Measurements from ENCODE around the gene SCAMP5. TPM values are rescaled to one million over a fixed set of nuclear protein-coding genes. Genes with fewer than 3 reads are reported as not detected.

Gene SCAMP5
- total and polyA plus RNA-seq, 2 of the 4 experiments (the other 2 are of a cell fraction) = 0.36 to 1.6 TPM

DNA sequence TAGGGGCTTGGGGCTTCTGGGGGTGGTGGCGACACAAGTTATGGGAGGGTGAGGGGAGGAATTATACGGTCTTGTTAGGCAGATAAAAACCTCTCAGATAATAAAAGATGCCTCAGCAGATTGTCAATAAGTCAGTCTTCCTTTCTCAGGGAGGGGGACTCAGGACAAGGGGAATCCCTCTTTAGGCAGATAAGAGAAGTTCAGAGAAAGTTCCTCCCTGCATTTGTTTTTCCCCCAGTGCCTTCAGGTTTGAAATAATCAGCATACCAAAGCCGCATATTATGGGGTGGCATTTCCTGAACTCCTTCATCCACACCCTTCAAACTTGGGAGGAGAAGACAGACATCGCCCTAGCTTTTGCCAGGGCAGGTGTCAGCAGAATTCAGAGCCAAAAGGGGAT, 36.5 kb downstream of the SCAMP5 start:
- Histone ChIP-seq H3K79me1 (ENCODE audit: low read depth in 1 of 2, low read length in 2 of 2) (peaks cover 0 to 15% of the 10 kb centered on the region in 2 experiments; a peak in 2 of 4 replicates), H3K27ac (ENCODE audit: insufficient read depth, low read length) (no peak overlapping the region), H3K4me1 (ENCODE audit: control insufficient read depth, insufficient read depth, low read length) (peaks cover 11% of the 10 kb centered on the region), H4K20me1 (ENCODE audit: insufficient read depth, low read length) (no peaks in the 10 kb centered on the region), H2AFZ (replicated peaks; ENCODE audit: low read length, poor library complexity) (no peak overlapping the region), H4K8ac (ENCODE audit: low read depth in 2 of 2, low read length in 2 of 2) (no peak overlapping the region), H3K56ac (ENCODE audit: extremely low read depth, insufficient read depth, low read length) (no peak overlapping the region), H3K27me3 (ENCODE audit: control insufficient read depth, insufficient read depth, low read length) (no peaks in the 10 kb centered on the region), H2BK15ac (ENCODE audit: low read depth, low read length) (no peak overlapping the region; the same call in 2 of the 3 replicates), H3K4ac (ENCODE audit: low read depth, low read length) (no peak overlapping the region), H4K91ac (ENCODE audit: insufficient read depth, low read depth, low read length) (no peak overlapping the region), H4K5ac (ENCODE audit: low read depth, low read length) (no peak overlapping the region), H2BK120ac (ENCODE audit: low read depth, low read length) (no peak overlapping the region), H3K14ac (replicated peaks; ENCODE audit: low read depth, low read length) (no peak overlapping the region), H3K18ac (ENCODE audit: low read depth, low read length) (no peak overlapping the region), H2BK20ac (ENCODE audit: low read depth, low read length) (no peak overlapping the region), H3K9ac (ENCODE audit: low read depth, low read length) (no peak overlapping the region), H2AK9ac (replicated peaks; ENCODE audit: low read depth, low read length, poor library complexity) (no peak overlapping the region), H3K36me3 (ENCODE audit: control insufficient read depth, insufficient read depth, low read length) (no peaks in the 10 kb centered on the region; the same call in 1 of the 2 replicates), H3K9me3 (ENCODE audit: control insufficient read depth, insufficient read depth, low read length) (no peaks in the 10 kb centered on the region), H3K4me2 (ENCODE audit: low read depth, low read length) (no peak overlapping the region), H3K23ac (ENCODE audit: low read depth, low read length) (no peak overlapping the region), H2BK5ac (ENCODE audit: low read depth, low read length, poor library complexity, severe bottlenecking) (no peak overlapping the region), H3K9me1 (ENCODE audit: insufficient read depth, low read length) (peaks cover 6% of the 10 kb centered on the region; the same call in 1 of the 2 replicates), H3K4me3 (ENCODE audit: insufficient read depth, low read depth, low read length) (no peak overlapping the region), H2AK5ac (ENCODE audit: low read depth, low read length) (no peak overlapping the region)
- intact Hi-C loops (cut with micrococcal nuclease) = no loop called here
- in situ Hi-C loops (cut with MboI; ENCODE audit: low sequenced_read_pairs) = no loop called here
- dilution Hi-C loops (cut with HindIII; ENCODE audit: low sequenced_read_pairs, unreplicated experiment) = no loop called here
- BruUV-seq (replicated peaks) = no TSS peak
- ChIA-PET CTCF (interaction anchor here (1.8 kb wide), 1 partner anchor 11 kb away, joined by 7 read pairs; no protein-coding TSS in a partner anchor), POLR2A (ENCODE audit: unreplicated experiment) (no interaction called here)
- WGBS, 2 experiments (ENCODE audit: extremely low coverage in 2 of 2, insufficient read length in 1 of 2) = no CpG with 5 or more reads among the region's 4 CpGs
- ATAC-seq (ENCODE audit: low read depth) (no peak), DNase-seq (no peak)
- TF ChIP-seq MAZ (IDR thresholded peaks at IDR 0.05; ENCODE audit: borderline replicate concordance, low read depth, low read length) = no peak
- no peak for TF ChIP-seq SMC3 (IDR thresholded peaks at IDR 0.05; ENCODE audit: low read depth, low read length)
- TF ChIP-seq, protein P1, sequence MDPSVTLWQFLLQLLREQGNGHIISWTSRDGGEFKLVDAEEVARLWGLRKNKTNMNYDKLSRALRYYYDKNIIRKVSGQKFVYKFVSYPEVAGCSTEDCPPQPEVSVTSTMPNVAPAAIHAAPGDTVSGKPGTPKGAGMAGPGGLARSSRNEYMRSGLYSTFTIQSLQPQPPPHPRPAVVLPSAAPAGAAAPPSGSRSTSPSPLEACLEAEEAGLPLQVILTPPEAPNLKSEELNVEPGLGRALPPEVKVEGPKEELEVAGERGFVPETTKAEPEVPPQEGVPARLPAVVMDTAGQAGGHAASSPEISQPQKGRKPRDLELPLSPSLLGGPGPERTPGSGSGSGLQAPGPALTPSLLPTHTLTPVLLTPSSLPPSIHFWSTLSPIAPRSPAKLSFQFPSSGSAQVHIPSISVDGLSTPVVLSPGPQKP (IDR thresholded peaks at IDR 0.05; ENCODE audit: borderline replicate concordance, low read depth, low read length) = no peak
- no peak for TF ChIP-seq RCOR1 (IDR thresholded peaks at IDR 0.05; ENCODE audit: insufficient replicate concordance, low read length)
- TF ChIP-seq POLR2A (IDR thresholded peaks at IDR 0.05; ENCODE audit: low read depth, low read length) = no peak
- TF ChIP-seq FOS (IDR thresholded peaks at IDR 0.05; ENCODE audit: low read depth, low read length) = no peak
- TF ChIP-seq NFE2L2 (IDR thresholded peaks at IDR 0.05; ENCODE audit: low read depth, low read length) = no peak
- no peak for TF ChIP-seq CEBPB (IDR thresholded peaks at IDR 0.05; ENCODE audit: low read depth, low read length)
- TF ChIP-seq RFX5 (IDR thresholded peaks at IDR 0.05; ENCODE audit: low read depth, low read length) = no peak
- TF ChIP-seq, protein P2, sequence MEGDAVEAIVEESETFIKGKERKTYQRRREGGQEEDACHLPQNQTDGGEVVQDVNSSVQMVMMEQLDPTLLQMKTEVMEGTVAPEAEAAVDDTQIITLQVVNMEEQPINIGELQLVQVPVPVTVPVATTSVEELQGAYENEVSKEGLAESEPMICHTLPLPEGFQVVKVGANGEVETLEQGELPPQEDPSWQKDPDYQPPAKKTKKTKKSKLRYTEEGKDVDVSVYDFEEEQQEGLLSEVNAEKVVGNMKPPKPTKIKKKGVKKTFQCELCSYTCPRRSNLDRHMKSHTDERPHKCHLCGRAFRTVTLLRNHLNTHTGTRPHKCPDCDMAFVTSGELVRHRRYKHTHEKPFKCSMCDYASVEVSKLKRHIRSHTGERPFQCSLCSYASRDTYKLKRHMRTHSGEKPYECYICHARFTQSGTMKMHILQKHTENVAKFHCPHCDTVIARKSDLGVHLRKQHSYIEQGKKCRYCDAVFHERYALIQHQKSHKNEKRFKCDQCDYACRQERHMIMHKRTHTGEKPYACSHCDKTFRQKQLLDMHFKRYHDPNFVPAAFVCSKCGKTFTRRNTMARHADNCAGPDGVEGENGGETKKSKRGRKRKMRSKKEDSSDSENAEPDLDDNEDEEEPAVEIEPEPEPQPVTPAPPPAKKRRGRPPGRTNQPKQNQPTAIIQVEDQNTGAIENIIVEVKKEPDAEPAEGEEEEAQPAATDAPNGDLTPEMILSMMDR (conservative IDR thresholded peaks at IDR 0.05; ENCODE audit: low read depth, low read length) = no peak
- TF ChIP-seq, protein P3, sequence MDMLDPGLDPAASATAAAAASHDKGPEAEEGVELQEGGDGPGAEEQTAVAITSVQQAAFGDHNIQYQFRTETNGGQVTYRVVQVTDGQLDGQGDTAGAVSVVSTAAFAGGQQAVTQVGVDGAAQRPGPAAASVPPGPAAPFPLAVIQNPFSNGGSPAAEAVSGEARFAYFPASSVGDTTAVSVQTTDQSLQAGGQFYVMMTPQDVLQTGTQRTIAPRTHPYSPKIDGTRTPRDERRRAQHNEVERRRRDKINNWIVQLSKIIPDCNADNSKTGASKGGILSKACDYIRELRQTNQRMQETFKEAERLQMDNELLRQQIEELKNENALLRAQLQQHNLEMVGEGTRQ (IDR thresholded peaks at IDR 0.05; ENCODE audit: low read depth, low read length) = no peak
- TF ChIP-seq CHD1 (IDR thresholded peaks at IDR 0.05; ENCODE audit: low read depth, low read length) = no peak
